Right cardiac atrium (tissue), 5 donors: Measurements from ENCODE around the gene VIT. TPM values are rescaled to one million over a fixed set of nuclear protein-coding genes. Genes with fewer than 3 reads are reported as not detected.

Source experiments
- ATAC-seq, 2 donors: fragments of 200-7000 bp; cut with Tn5 transposase; one replicate each; pipeline versions ENCODE4 v1.8.0 to v1.9.1; 2020; ENCODE audit warnings: moderate library complexity in 2 of 2, mild to moderate bottlenecking in 1 of 2
- DNase-seq, 3 donors: peaks; one replicate each; pipeline ENCODE4 v3.0.0-alpha.2; 2020
- H3K27ac ChIP-seq: one replicate; pipeline ENCODE4 v1.5.1; 2013; ENCODE audit warnings: mild to moderate bottlenecking, low read length, control low read depth, moderate library complexity
- H3K27me3 ChIP-seq: one replicate; pipeline ENCODE4 v1.6.1; 2013; ENCODE audit not compliant: control insufficient read depth, insufficient read depth
- H3K4me1 ChIP-seq: one replicate; pipeline ENCODE4 v1.6.1; 2013; ENCODE audit warnings: low read length; ENCODE audit not compliant: control insufficient read depth, insufficient read depth
- H3K4me3 ChIP-seq: one replicate; pipeline ENCODE4 v1.5.1; 2013; ENCODE audit warnings: low read length, control low read depth
- H3K9me3 ChIP-seq: one replicate; pipeline ENCODE4 v1.6.1; 2013; ENCODE audit warnings: low read length; ENCODE audit not compliant: control insufficient read depth
- WGBS: extraction: QIAGEN DNeasy Blood & Tissue Kit; methylation state at CpG from one replicate; pipeline ENCODE4 v1.1.7; 2013; 5-methylcytosine and 5-hydroxymethylcytosine counted together
- intact Hi-C, 4 donors: fragments of 100-400 bp; cut with DNase I; formaldehyde crosslinking; loops; one replicate each; pipeline versions ENCODE4 v1.11.0 to v1.14.0; 2022 to 2023
- polyA plus RNA-seq: library from polyadenylated mRNA; stranded (reverse); fragments of 200-250 nt; gene quantifications from one replicate; pipeline ENCODE4 v1.2.3, GENCODE V29; 2013
- total RNA-seq, 4 donors: library from RNA; stranded (reverse); fragmentation: NEBNext Ultra II Directional; extraction: Animal tissue kit (Norgen Biotek cat#: 25700); gene quantifications; one replicate each; pipeline ENCODE4 v1.2.1, GENCODE V29; 2021
- donor health status: healthy with polysubstance abuse.
- donor health status: DM: no; HTN: yes; CAD: no.
- donor health status: DM: no; HTN: no; CAD: no.
- donor health status: DM: no; HTN: yes; CAD: no; lungs with severe emphysema.
- donor health status: DM: yes; HTN: yes; CAD: no.

Gene VIT
- total and polyA plus RNA-seq, 5 donors = 10.2 to 25.0 (median 13.6) TPM

DNA sequence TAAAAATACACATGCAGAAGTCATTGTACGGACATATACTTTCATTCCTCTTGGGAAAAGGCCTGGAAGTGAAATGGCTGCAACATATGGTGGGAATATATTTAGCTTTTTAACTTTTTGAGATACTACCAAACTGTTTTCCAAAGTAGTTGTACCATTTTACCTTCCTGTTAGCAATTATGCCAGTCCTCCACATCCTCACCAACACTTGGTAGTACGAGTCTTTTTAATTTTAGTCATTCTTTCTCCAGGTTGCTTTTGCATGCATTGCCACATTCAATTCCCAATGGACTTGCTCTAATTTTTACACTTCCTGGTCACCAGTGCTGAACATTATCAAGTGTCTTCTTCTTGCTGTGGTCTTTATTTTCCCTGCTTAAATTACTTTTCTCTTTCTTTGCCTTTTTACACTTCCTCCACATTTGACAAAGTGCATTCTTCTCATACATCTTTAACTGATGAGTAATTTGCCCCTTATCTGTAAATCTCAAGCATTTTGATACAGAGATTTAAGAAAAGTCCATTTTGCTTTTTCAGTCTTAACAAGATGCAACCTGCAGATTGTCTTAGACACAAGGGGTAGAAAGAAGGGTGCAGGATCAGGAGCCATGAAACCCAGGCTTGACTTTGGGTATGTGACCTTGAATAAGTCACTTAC is 14.5 kb downstream of the VIT start:
- no peak for ATAC-seq
- intact Hi-C loops = no loop called here
- no peak for DNase-seq
- H3K27me3 ChIP-seq = no peaks in the 10 kb centered on the region
- peaks cover 7% of the 10 kb centered on the region for H3K4me1 ChIP-seq
- no peak overlapping the region for H3K4me3 ChIP-seq
- H3K27ac ChIP-seq = no peak overlapping the region
- 95% methylated on average over 2 of the region's 2 CpGs for WGBS
- H3K9me3 ChIP-seq = no peaks in the 10 kb centered on the region

GRCh38 chr2:36711741-36712314 is 15.3 kb downstream of the VIT start:
- H3K27me3 ChIP-seq = no peaks in the 10 kb centered on the region
- DNase-seq (no peak), ATAC-seq (no peak)
- no peak overlapping the region for H3K4me3 ChIP-seq
- no peak overlapping the region for H3K27ac ChIP-seq
- H3K4me1 ChIP-seq = peaks cover 6% of the 10 kb centered on the region
- intact Hi-C loops = no loop called here
- H3K9me3 ChIP-seq = no peaks in the 10 kb centered on the region
- 68% methylated on average over 5 of the region's 5 CpGs for WGBS

GRCh38 chr2:36713310-36713709 is 16.8 kb downstream of the VIT start:
- WGBS = 78% methylated on average over 8 of the region's 8 CpGs
- DNase-seq (no peak), ATAC-seq (no peak)
- no peak overlapping the region for H3K27ac ChIP-seq
- intact Hi-C loops = no loop called here
- H3K9me3 ChIP-seq = no peaks in the 10 kb centered on the region
- H3K27me3 ChIP-seq = no peaks in the 10 kb centered on the region
- no peaks in the 10 kb centered on the region for H3K4me1 ChIP-seq
- H3K4me3 ChIP-seq = no peak overlapping the region

GRCh38 chr2:36716111-36716510 is 19.6 kb downstream of the VIT start:
- no peaks in the 10 kb centered on the region for H3K4me1 ChIP-seq
- no peaks in the 10 kb centered on the region for H3K27me3 ChIP-seq
- intact Hi-C loops = no loop called here
- DNase-seq = no peak
- H3K4me3 ChIP-seq = no peak overlapping the region
- H3K27ac ChIP-seq = no peak overlapping the region
- no peak for ATAC-seq
- no peaks in the 10 kb centered on the region for H3K9me3 ChIP-seq
- WGBS = 74% methylated on average over 3 of the region's 3 CpGs

DNA sequence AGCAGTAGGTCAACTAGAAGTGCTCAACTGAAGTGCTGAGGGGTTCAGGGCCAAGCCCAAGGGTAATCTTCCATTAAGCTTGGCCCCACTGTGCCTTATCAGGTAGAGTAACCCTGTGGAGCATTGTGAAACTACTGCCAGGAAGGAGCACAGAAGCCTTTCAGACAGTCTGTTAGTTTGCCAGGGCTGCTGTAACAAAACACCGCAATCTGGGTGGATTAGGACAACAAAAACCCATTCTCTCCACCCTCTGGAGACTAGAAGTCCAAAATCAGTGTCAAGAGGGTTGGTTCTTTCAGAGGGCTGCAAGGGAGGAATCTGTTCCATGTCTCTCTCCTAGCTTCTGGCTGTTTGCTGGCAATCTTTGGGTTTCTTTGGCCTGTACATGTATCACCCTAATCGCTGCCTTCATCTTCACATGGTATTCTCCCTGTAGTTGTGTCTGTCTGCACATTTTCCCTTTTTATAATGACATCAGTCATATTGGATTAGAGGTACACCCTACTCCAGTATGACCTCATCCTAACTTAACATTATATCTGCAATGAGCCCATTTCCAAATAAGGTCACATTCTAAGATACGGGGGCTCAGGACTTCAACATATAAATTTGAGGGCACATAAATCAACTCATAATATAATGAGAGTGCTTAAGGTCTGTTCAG is 21.2 kb downstream of the VIT start:
- H3K27ac ChIP-seq = no peak overlapping the region
- no peaks in the 10 kb centered on the region for H3K9me3 ChIP-seq
- no peak overlapping the region for H3K4me3 ChIP-seq
- WGBS = 88% methylated on average over 3 of the region's 3 CpGs
- intact Hi-C loops = no loop called here
- no peaks in the 10 kb centered on the region for H3K27me3 ChIP-seq
- H3K4me1 ChIP-seq = no peaks in the 10 kb centered on the region
- DNase-seq (no peak), ATAC-seq (no peak)

GRCh38 chr2:36727550-36727949 is 31.0 kb downstream of the VIT start:
- 87% methylated on average over 3 of the region's 3 CpGs for WGBS
- no peak overlapping the region for H3K4me3 ChIP-seq
- intact Hi-C loops = no loop called here
- ATAC-seq (no peak), DNase-seq (no peak)
- H3K27ac ChIP-seq = no peak overlapping the region
- peaks cover 3% of the 10 kb centered on the region for H3K9me3 ChIP-seq
- no peaks in the 10 kb centered on the region for H3K27me3 ChIP-seq
- H3K4me1 ChIP-seq = no peaks in the 10 kb centered on the region

DNA sequence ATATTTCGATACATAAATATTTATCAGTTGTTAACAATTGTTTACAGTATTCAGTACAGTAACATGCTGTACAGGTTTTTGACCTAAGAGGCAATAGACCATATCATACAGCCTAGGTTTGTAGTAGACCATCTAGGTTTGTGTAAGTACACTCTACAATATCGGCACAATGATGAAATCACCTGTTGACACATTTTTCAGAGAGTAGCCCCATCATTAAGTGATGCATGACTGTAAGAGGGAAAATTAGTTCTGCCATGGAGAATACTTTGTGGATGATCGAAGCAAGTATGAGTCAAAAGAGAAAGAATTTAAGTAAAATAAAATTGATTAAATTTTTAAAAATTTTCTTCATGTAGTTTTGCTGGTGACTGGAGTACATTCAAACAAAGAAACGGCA is 32.6 kb downstream of the VIT start:
- ATAC-seq = no peak
- intact Hi-C loops = no loop called here
- Histone ChIP-seq H3K9me3 (peaks cover 3% of the 10 kb centered on the region), H3K27me3 (no peaks in the 10 kb centered on the region), H3K27ac (no peak overlapping the region), H3K4me3 (no peak overlapping the region), H3K4me1 (no peaks in the 10 kb centered on the region)
- 67% methylated on average over 4 of the region's 4 CpGs for WGBS
- no peak for DNase-seq

- no peak overlapping the region for H3K27ac ChIP-seq
- ATAC-seq = peak in 1 of 2 donors; percentile 48
- intact Hi-C loops = no loop called here
- DNase-seq = no peak
- no peaks in the 10 kb centered on the region for H3K4me1 ChIP-seq
- peaks cover 3% of the 10 kb centered on the region for H3K9me3 ChIP-seq
- H3K4me3 ChIP-seq = no peak overlapping the region
- WGBS = 40% methylated on average over 5 of the region's 5 CpGs
- H3K27me3 ChIP-seq = no peaks in the 10 kb centered on the region
These were observed 35.6 kb downstream of the VIT start for GRCh38 chr2:36731941-36732672.

DNA sequence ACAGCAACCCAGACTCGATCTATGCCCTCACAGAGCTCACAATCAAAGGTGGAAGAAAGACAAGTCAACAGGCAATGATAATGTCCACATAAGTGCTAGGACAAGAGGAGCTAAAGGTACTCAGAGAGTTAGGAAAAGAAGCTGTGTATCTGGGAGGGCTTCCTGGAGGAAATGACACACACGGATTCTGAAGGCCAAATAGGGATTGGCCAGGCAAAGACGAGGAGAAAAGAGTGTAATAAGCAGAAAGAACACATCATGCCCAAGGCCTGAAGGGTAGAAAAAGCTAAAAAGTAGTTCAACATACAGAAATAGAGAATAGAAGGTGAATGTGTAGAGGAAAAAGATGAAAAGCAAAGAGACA is 36.1 kb downstream of the VIT start:
- DNase-seq (no peak), ATAC-seq (no peak)

DNA sequence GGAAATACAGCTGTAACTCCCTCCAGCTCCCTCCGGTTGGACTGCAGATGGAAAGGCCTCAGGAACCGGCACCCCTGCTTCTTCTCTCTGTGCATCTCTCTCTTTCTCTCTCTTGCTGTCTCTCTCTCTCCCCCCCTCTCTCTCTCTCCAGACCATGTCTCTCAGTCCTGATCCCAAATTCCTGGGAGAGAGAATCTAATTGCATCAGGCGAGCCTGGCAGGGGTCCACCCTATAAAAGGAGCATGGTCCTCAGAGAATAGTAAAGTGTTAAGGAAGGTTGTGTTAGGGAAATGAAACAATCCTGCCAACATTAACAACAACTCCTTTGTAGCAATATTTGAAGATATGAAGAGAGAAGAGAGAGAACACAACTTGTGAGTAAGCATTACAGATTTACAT is 36.7 kb downstream of the VIT start:
- H3K9me3 ChIP-seq = peaks cover 3% of the 10 kb centered on the region
- ATAC-seq = peak; percentile 28 to 69
- H3K4me3 ChIP-seq = no peak overlapping the region
- H3K4me1 ChIP-seq = no peaks in the 10 kb centered on the region
- intact Hi-C loops = no loop called here
- peak overlapping the region; percentile 48 for H3K27ac ChIP-seq
- WGBS = 53% methylated on average over 3 of the region's 3 CpGs
- no peaks in the 10 kb centered on the region for H3K27me3 ChIP-seq
- peak in 2 of 3 donors; percentile 51 to 88 for DNase-seq

More for the DNA sequence above, 36.1 kb downstream of the VIT start:
- intact Hi-C loops = no loop called here
- Histone ChIP-seq H3K4me1 (no peaks in the 10 kb centered on the region), H3K27ac (peak overlapping the region; percentile 48), H3K4me3 (no peak overlapping the region), H3K27me3 (no peaks in the 10 kb centered on the region), H3K9me3 (peaks cover 3% of the 10 kb centered on the region)
- 80% methylated on average over 3 of the region's 3 CpGs for WGBS

DNA sequence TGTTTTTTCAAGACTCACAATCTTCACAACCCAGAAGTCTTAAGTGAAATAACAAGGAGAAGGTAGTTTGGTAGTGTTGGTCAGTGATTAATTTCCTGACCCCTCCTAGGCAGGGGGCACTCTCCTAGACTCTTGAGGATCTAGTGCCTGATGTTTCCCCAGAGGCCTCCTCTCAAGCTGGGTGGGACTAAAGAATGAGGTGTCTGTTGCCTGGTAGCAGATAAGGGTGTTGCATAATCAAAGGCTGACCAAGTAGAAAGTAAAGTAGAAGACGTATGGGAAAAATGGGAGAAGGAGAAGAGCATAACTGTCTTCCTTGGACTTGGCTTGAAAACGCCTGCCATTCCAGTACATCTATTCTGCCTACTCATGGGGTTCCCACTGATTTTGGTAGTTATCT is 37.8 kb downstream of the VIT start:
- ATAC-seq (peak; percentile 46 to 47), DNase-seq (no peak)
- Histone ChIP-seq H3K9me3 (peaks cover 3% of the 10 kb centered on the region), H3K27ac (no peak overlapping the region), H3K4me1 (no peaks in the 10 kb centered on the region), H3K4me3 (no peak overlapping the region), H3K27me3 (no peaks in the 10 kb centered on the region)
- 73% methylated on average over 2 of the region's 2 CpGs for WGBS
- intact Hi-C loops = no loop called here
